Measurements from ENCODE around the gene STMN1.

The STMN1 gene

GRCh38 chr1:25874209-25874608 is 32.0 kb downstream of the STMN1 start:
- FAIRE-seq = no peak
- TF ChIP-seq POLR2A (IDR thresholded peaks at IDR 0.05; ENCODE audit: low read depth, low read length) (no peak), POLR2AphosphoS5 (IDR thresholded peaks at IDR 0.05; ENCODE audit: low read depth, low read length) (no peak), TAF1 (IDR thresholded peaks at IDR 0.05; ENCODE audit: borderline replicate concordance, low read depth, low read length) (no peak)

GRCh38 chr1:25873120-25873519 is 33.1 kb downstream of the STMN1 start:
- TF ChIP-seq POLR2A (IDR thresholded peaks at IDR 0.05; ENCODE audit: low read depth, low read length) (no peak), TAF1 (IDR thresholded peaks at IDR 0.05; ENCODE audit: borderline replicate concordance, low read depth, low read length) (no peak), POLR2AphosphoS5 (IDR thresholded peaks at IDR 0.05; ENCODE audit: low read depth, low read length) (no peak)
- FAIRE-seq (no peak), DNase-seq (ENCODE audit: insufficient read length) (no peak)

More at GRCh38 chr1:25874209-25874608, 32.0 kb downstream of the STMN1 start:
- DNase-seq (ENCODE audit: insufficient read length) = no peak

- FAIRE-seq (peak; percentile 56), DNase-seq (ENCODE audit: insufficient read length) (no peak)
- no peak for TF ChIP-seq TAF1 (IDR thresholded peaks at IDR 0.05; ENCODE audit: borderline replicate concordance, low read depth, low read length)
- TF ChIP-seq POLR2AphosphoS5 (IDR thresholded peaks at IDR 0.05; ENCODE audit: low read depth, low read length) = no peak
- TF ChIP-seq POLR2A (IDR thresholded peaks at IDR 0.05; ENCODE audit: low read depth, low read length) = no peak
Observed at GRCh38 chr1:25872713-25873112, 33.5 kb downstream of the STMN1 start.

GRCh38 chr1:25871704-25872494 is 34.3 kb downstream of the STMN1 start:
- FAIRE-seq (no peak), DNase-seq (ENCODE audit: insufficient read length) (no peak)
- TF ChIP-seq POLR2AphosphoS5 (IDR thresholded peaks at IDR 0.05; ENCODE audit: low read depth, low read length) (no peak), POLR2A (IDR thresholded peaks at IDR 0.05; ENCODE audit: low read depth, low read length) (no peak), TAF1 (IDR thresholded peaks at IDR 0.05; ENCODE audit: borderline replicate concordance, low read depth, low read length) (no peak)

GRCh38 chr1:25871086-25871703 is 35.0 kb downstream of the STMN1 start:
- DNase-seq (ENCODE audit: insufficient read length) (no peak), FAIRE-seq (no peak)
- TF ChIP-seq POLR2A (IDR thresholded peaks at IDR 0.05; ENCODE audit: low read depth, low read length) (no peak), TAF1 (IDR thresholded peaks at IDR 0.05; ENCODE audit: borderline replicate concordance, low read depth, low read length) (no peak), POLR2AphosphoS5 (IDR thresholded peaks at IDR 0.05; ENCODE audit: low read depth, low read length) (no peak)

GRCh38 chr1:25870614-25871013 is 35.6 kb downstream of the STMN1 start:
- DNase-seq (ENCODE audit: insufficient read length) (no peak), FAIRE-seq (no peak)
- TF ChIP-seq POLR2AphosphoS5 (IDR thresholded peaks at IDR 0.05; ENCODE audit: low read depth, low read length) (no peak), POLR2A (IDR thresholded peaks at IDR 0.05; ENCODE audit: low read depth, low read length) (no peak), TAF1 (IDR thresholded peaks at IDR 0.05; ENCODE audit: borderline replicate concordance, low read depth, low read length) (no peak)

- DNase-seq (ENCODE audit: insufficient read length) (no peak), FAIRE-seq (no peak)
- TF ChIP-seq POLR2AphosphoS5 (IDR thresholded peaks at IDR 0.05; ENCODE audit: low read depth, low read length) (no peak), TAF1 (IDR thresholded peaks at IDR 0.05; ENCODE audit: borderline replicate concordance, low read depth, low read length) (no peak), POLR2A (IDR thresholded peaks at IDR 0.05; ENCODE audit: low read depth, low read length) (no peak)
Observed at GRCh38 chr1:25869909-25870606, 36.2 kb downstream of the STMN1 start.

- no peak for TF ChIP-seq POLR2A (IDR thresholded peaks at IDR 0.05; ENCODE audit: low read depth, low read length)
- no peak for TF ChIP-seq POLR2AphosphoS5 (IDR thresholded peaks at IDR 0.05; ENCODE audit: low read depth, low read length)
- no peak for TF ChIP-seq TAF1 (IDR thresholded peaks at IDR 0.05; ENCODE audit: borderline replicate concordance, low read depth, low read length)
- DNase-seq (ENCODE audit: insufficient read length) = no peak
- no peak for FAIRE-seq
Observed at GRCh38 chr1:25867210-25867991, 38.8 kb downstream of the STMN1 start.

GRCh38 chr1:25866288-25866687 is 39.9 kb downstream of the STMN1 start:
- FAIRE-seq = no peak
- TF ChIP-seq TAF1 (IDR thresholded peaks at IDR 0.05; ENCODE audit: borderline replicate concordance, low read depth, low read length) (no peak), POLR2AphosphoS5 (IDR thresholded peaks at IDR 0.05; ENCODE audit: low read depth, low read length) (no peak), POLR2A (IDR thresholded peaks at IDR 0.05; ENCODE audit: low read depth, low read length) (no peak)
- DNase-seq (ENCODE audit: insufficient read length) = no peak

- FAIRE-seq (no peak), DNase-seq (ENCODE audit: insufficient read length) (no peak)
- TF ChIP-seq TAF1 (IDR thresholded peaks at IDR 0.05; ENCODE audit: borderline replicate concordance, low read depth, low read length) (no peak), POLR2AphosphoS5 (IDR thresholded peaks at IDR 0.05; ENCODE audit: low read depth, low read length) (no peak)
Observed at GRCh38 chr1:25864434-25864833, 41.8 kb downstream of the STMN1 start.

Data from GM12892 (cell line).